B cell (primary cell): ENCODE measurements around the gene PRAMEF6. TPM values are rescaled to one million over a fixed set of nuclear protein-coding genes. Genes with fewer than 3 reads are reported as not detected.

Experiments used
- polyA plus RNA-seq: library from polyadenylated mRNA; depleted of rRNA; stranded (reverse); fragments of >200 nt; gene quantifications from 2 replicates; pipeline ENCODE4 v1.2.3, GENCODE V29; 2012
- small RNA-seq: library from RNA; depleted of rRNA; stranded (forward); fragments of <200 nt; gene quantifications from one replicate; pipeline ENCODE3, GENCODE V24; 2012; ENCODE audit warnings: low replicate concordance, low read depth; ENCODE audit not compliant: insufficient read length
- total RNA-seq, 2 donors: library from RNA; stranded (reverse); fragments of 120-200 nt in 1 of 2; gene quantifications; 1 replicate in 1 of 2; 2 replicates in 1 of 2; pipeline versions ENCODE4 v1.2.3 to v1.2.4, GENCODE V29; 2013 to 2022

Gene PRAMEF6
- total and polyA plus RNA-seq, 2 donors (not counting 1 experiment from before 2014, with no cell fraction given): not detected

Small RNAs within 50 kb of the gene (small RNA-seq; reads per million reads assigned to genes)
- not detected for gene RNU6-1072P

Other genes starting within 250 kb of the PRAMEF6 start
- not detected in 2 replicates for gene AADACL3, start 231.5 kb downstream of the PRAMEF6 start, total RNA-seq
- not detected in 2 replicates for gene AADACL3, start 231.5 kb downstream of the PRAMEF6 start, polyA plus RNA-seq
- gene CFAP107, start 201.4 kb downstream of the PRAMEF6 start, total RNA-seq: not detected in 2 replicates
- not detected in 2 replicates for gene CFAP107, start 201.4 kb downstream of the PRAMEF6 start, polyA plus RNA-seq
- not detected in 2 replicates for gene PRAMEF12, start 173.8 kb downstream of the PRAMEF6 start, total RNA-seq
- gene PRAMEF12, start 173.8 kb downstream of the PRAMEF6 start, polyA plus RNA-seq: not detected in 2 replicates
- gene PRAMEF1, start 156.2 kb downstream of the PRAMEF6 start, total RNA-seq: not detected in 2 replicates
- gene PRAMEF1, start 156.2 kb downstream of the PRAMEF6 start, polyA plus RNA-seq: not detected in 2 replicates
- not detected in 2 replicates for gene PRAMEF11, start 116.2 kb downstream of the PRAMEF6 start, total RNA-seq
- not detected in 2 replicates for gene PRAMEF11, start 116.2 kb downstream of the PRAMEF6 start, polyA plus RNA-seq
- not detected in 2 replicates for gene HNRNPCL1, start 98.9 kb downstream of the PRAMEF6 start, total RNA-seq
- not detected in 2 replicates for gene HNRNPCL1, start 98.9 kb downstream of the PRAMEF6 start, polyA plus RNA-seq
- gene PRAMEF2, start 90.5 kb downstream of the PRAMEF6 start, total RNA-seq: not detected in 2 replicates
- gene PRAMEF2, start 90.5 kb downstream of the PRAMEF6 start, polyA plus RNA-seq: not detected in 2 replicates
- gene PRAMEF4, start 61.4 kb downstream of the PRAMEF6 start, total RNA-seq: not detected in 2 replicates
- not detected in 2 replicates for gene PRAMEF4, start 61.4 kb downstream of the PRAMEF6 start, polyA plus RNA-seq
- not detected in 2 replicates for gene PRAMEF10, start 49.3 kb downstream of the PRAMEF6 start, total RNA-seq
- gene PRAMEF10, start 49.3 kb downstream of the PRAMEF6 start, polyA plus RNA-seq: not detected in 2 replicates
- gene PRAMEF7, start 31.0 kb downstream of the PRAMEF6 start, total RNA-seq: not detected in 2 replicates
- not detected in 2 replicates for gene PRAMEF7, start 31.0 kb downstream of the PRAMEF6 start, polyA plus RNA-seq
- gene PRAMEF27, start 109.0 kb upstream of the PRAMEF6 start, total RNA-seq: not detected in 2 replicates
- gene PRAMEF27, start 109.0 kb upstream of the PRAMEF6 start, polyA plus RNA-seq: not detected in 2 replicates
- not detected in 2 replicates for gene HNRNPCL3, start 113.2 kb upstream of the PRAMEF6 start, total RNA-seq
- gene HNRNPCL3, start 113.2 kb upstream of the PRAMEF6 start, polyA plus RNA-seq: not detected in 2 replicates
- gene PRAMEF25, start 123.2 kb upstream of the PRAMEF6 start, total RNA-seq: not detected in 2 replicates
- not detected in 2 replicates for gene PRAMEF25, start 123.2 kb upstream of the PRAMEF6 start, polyA plus RNA-seq
- gene HNRNPCL2, start 169.3 kb upstream of the PRAMEF6 start, total RNA-seq: not detected in 2 replicates
- gene HNRNPCL2, start 169.3 kb upstream of the PRAMEF6 start, polyA plus RNA-seq: not detected in 2 replicates
- gene PRAMEF26, start 208.4 kb upstream of the PRAMEF6 start, total RNA-seq: not detected in 2 replicates
- gene PRAMEF26, start 208.4 kb upstream of the PRAMEF6 start, polyA plus RNA-seq: not detected in 2 replicates
- gene HNRNPCL4, start 218.1 kb upstream of the PRAMEF6 start, total RNA-seq: not detected in 2 replicates
- gene HNRNPCL4, start 218.1 kb upstream of the PRAMEF6 start, polyA plus RNA-seq: not detected in 2 replicates
- not detected in 2 replicates for gene PRAMEF9, start 224.3 kb upstream of the PRAMEF6 start, total RNA-seq
- not detected in 2 replicates for gene PRAMEF9, start 224.3 kb upstream of the PRAMEF6 start, polyA plus RNA-seq